Aorta (tissue), 5 donors: ENCODE measurements around the gene MBL2. TPM values are rescaled to one million over a fixed set of nuclear protein-coding genes. Genes with fewer than 3 reads are reported as not detected.
A peak's percentile ranks its signal among the peaks of the same experiment; 100 is the strongest.

Experiments
- ATAC-seq: fragments of 200-7000 bp; cut with Tn5 transposase; one replicate; pipeline ENCODE4 v1.9.1; 2022; ENCODE audit warnings: moderate library complexity; ENCODE audit not compliant: low FRiP score
- DNase-seq, 2 donors: peaks; one replicate each; pipeline ENCODE4 v3.0.0-alpha.2; 2020
- H3K27ac ChIP-seq, 2 donors: one replicate each; pipeline ENCODE4 v1.5.1; 2013; ENCODE audit warnings: low read length in 2 of 2, mild to moderate bottlenecking in 2 of 2, moderate library complexity in 2 of 2, control low read depth in 1 of 2, inconsistent platforms in 1 of 2, low read depth in 1 of 2
- H3K27me3 ChIP-seq, 2 donors: one replicate each; pipeline ENCODE4 v1.6.1; 2013; ENCODE audit warnings: control low read depth in 1 of 2, low read length in 1 of 2, mild to moderate bottlenecking in 1 of 2, moderate library complexity in 1 of 2; ENCODE audit not compliant: insufficient read depth in 2 of 2, control insufficient read depth in 1 of 2
- H3K36me3 ChIP-seq, 2 donors: one replicate each; pipeline ENCODE4 v1.6.1; 2013; ENCODE audit warnings: control low read depth in 1 of 2, low read length in 1 of 2, mild to moderate bottlenecking in 1 of 2; ENCODE audit not compliant: insufficient read depth in 2 of 2, control insufficient read depth in 1 of 2
- H3K4me1 ChIP-seq, 2 donors: one replicate each; pipeline ENCODE4 v1.6.1; 2013; ENCODE audit warnings: low read length in 2 of 2, control low read depth in 1 of 2, mild to moderate bottlenecking in 1 of 2, moderate library complexity in 1 of 2; ENCODE audit not compliant: insufficient read depth in 2 of 2, control insufficient read depth in 1 of 2
- H3K4me3 ChIP-seq, 2 donors: one replicate each; pipeline ENCODE4 v1.5.1; 2013; ENCODE audit warnings: low read length in 2 of 2, control low read depth in 1 of 2, mild to moderate bottlenecking in 1 of 2
- H3K9me3 ChIP-seq: one replicate; pipeline ENCODE4 v1.6.1; 2013; ENCODE audit warnings: mild to moderate bottlenecking, low read length; ENCODE audit not compliant: control insufficient read depth
- WGBS, 2 donors: extraction: QIAGEN DNeasy Blood & Tissue Kit; methylation state at CpG; one replicate each; pipeline ENCODE4 v1.1.7; 2013; 5-methylcytosine and 5-hydroxymethylcytosine counted together
- intact Hi-C, 2 donors: fragments of 100-400 bp; cut with DNase I; formaldehyde crosslinking; loops; one replicate each; pipeline versions ENCODE4 v1.14.2 to v1.15.0; 2022
- polyA plus RNA-seq, 2 donors: library from polyadenylated mRNA; stranded (reverse); fragments of 200-250 nt; gene quantifications; one replicate each; pipeline ENCODE4 v1.2.3, GENCODE V29; 2013
- total RNA-seq, 2 donors: library from RNA; stranded (reverse); fragmentation: NEBNext Ultra II Directional; extraction: Animal tissue kit (Norgen Biotek cat#: 25700); gene quantifications; one replicate each; pipeline ENCODE4 v1.2.1, GENCODE V29; 2021
- donor health status: healthy with polysubstance abuse.
- donor health status: Bipolar disorder and iron deficiency.
- donor health status: DM: no; HTN: no; CAD: no.
- donor health status: DM: no; HTN: no; CAD: no.
- donor health status: DM: yes; HTN: yes; CAD: no.

MBL2 gene
- total and polyA plus RNA-seq, 4 donors: not detected

- DNase-seq (no peak), ATAC-seq (peak; percentile 8)
- H3K27me3 ChIP-seq: no peaks in the 10 kb centered on the region
- intact Hi-C loops: no loop called here
- no peak overlapping the region for H3K4me3 ChIP-seq
- H3K27ac ChIP-seq: no peak overlapping the region
- H3K9me3 ChIP-seq: no peaks in the 10 kb centered on the region
- WGBS, 2 donors: 62 to 72% methylated on average over 3 of the region's 3 CpGs
- no peaks in the 10 kb centered on the region for H3K36me3 ChIP-seq
- H3K4me1 ChIP-seq: no peaks in the 10 kb centered on the region
Measured at GRCh38 chr10:52759154-52759553, 13.4 kb downstream of the MBL2 start.

- Histone ChIP-seq H3K9me3 (no peaks in the 10 kb centered on the region), H3K27ac (no peak overlapping the region), H3K4me3 (no peak overlapping the region), H3K27me3 (no peaks in the 10 kb centered on the region), H3K36me3 (no peaks in the 10 kb centered on the region), H3K4me1 (no peaks in the 10 kb centered on the region)
- DNase-seq: no peak
- no peak for ATAC-seq
- WGBS, 2 donors: 89 to 95% methylated on average over 2 of the region's 2 CpGs
- intact Hi-C loops: no loop called here
Measured at GRCh38 chr10:52758406-52758805, 14.2 kb downstream of the MBL2 start.

- DNase-seq (no peak), ATAC-seq (no peak)
- H3K4me1 ChIP-seq: no peaks in the 10 kb centered on the region
- no peak overlapping the region for H3K27ac ChIP-seq
- no peaks in the 10 kb centered on the region for H3K9me3 ChIP-seq
- no peaks in the 10 kb centered on the region for H3K27me3 ChIP-seq
- no peaks in the 10 kb centered on the region for H3K36me3 ChIP-seq
- WGBS, 2 donors: 9 to 12% methylated on average over 6 of the region's 6 CpGs
- no peak overlapping the region for H3K4me3 ChIP-seq
- intact Hi-C loops: no loop called here
Measured at GRCh38 chr10:52757773-52758172, 14.8 kb downstream of the MBL2 start.

DNA sequence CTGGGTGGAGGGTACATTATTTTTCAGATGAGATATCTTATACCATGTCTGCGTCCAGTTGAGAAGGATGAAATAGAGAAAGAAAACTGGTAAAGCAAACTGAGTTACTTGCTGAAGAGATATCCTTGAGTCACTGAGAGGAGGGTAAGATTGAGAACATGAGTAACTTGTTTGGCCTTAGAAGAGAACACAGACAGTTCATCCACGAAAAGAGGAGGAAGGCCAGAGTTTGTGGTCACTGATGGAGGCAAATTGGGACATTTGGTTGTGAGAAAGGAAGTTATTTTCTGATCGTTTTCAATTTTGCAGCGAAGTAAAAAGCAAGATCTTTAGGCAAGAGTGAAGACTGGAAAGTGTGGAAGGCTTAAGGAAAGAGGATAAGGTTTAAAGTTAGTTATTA is 15.6 kb downstream of the MBL2 start:
- intact Hi-C loops: no loop called here
- 81 to 82% methylated on average over 4 of the region's 4 CpGs for WGBS, 2 donors
- Histone ChIP-seq H3K36me3 (no peaks in the 10 kb centered on the region), H3K4me1 (no peaks in the 10 kb centered on the region), H3K9me3 (peaks cover under 1% of the 10 kb centered on the region), H3K4me3 (no peak overlapping the region), H3K27ac (no peak overlapping the region), H3K27me3 (no peaks in the 10 kb centered on the region)
- no peak for DNase-seq
- no peak for ATAC-seq

DNA sequence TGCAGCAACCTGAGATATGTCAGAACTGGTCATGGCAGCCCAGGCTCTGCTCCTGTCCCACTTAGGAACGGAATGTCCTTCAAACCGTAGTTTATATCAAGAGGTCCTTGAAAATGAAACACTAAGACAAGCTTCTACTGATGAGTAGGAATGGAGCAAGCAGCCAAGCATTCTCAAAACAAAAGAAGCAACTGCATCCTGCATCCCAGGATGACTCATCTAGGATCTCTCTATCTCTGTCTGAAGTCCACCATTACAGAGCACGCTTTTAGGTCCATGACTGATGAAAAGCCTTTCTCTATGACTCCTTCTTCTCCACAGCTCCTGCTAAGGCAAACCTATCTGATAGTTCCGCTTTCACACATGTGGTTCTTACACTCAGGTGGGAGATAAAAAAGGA is 16.3 kb downstream of the MBL2 start:
- H3K27me3 ChIP-seq: no peaks in the 10 kb centered on the region
- no peaks in the 10 kb centered on the region for H3K36me3 ChIP-seq
- WGBS, 2 donors: 94 to 95% methylated on average over 4 of the region's 4 CpGs
- DNase-seq (no peak), ATAC-seq (no peak)
- H3K4me1 ChIP-seq: no peaks in the 10 kb centered on the region
- H3K27ac ChIP-seq: no peak overlapping the region
- H3K9me3 ChIP-seq: peaks cover 2% of the 10 kb centered on the region
- H3K4me3 ChIP-seq: no peak overlapping the region
- intact Hi-C loops: no loop called here

- Histone ChIP-seq H3K36me3 (no peaks in the 10 kb centered on the region), H3K27me3 (no peaks in the 10 kb centered on the region), H3K4me3 (no peak overlapping the region), H3K9me3 (peaks cover 2% of the 10 kb centered on the region), H3K27ac (no peak overlapping the region), H3K4me1 (no peaks in the 10 kb centered on the region)
- DNase-seq: no peak
- WGBS, 2 donors: 92 to 94% methylated on average over 5 of the region's 5 CpGs
- intact Hi-C loops: no loop called here
- no peak for ATAC-seq
Measured at GRCh38 chr10:52755297-52756062, 17.1 kb downstream of the MBL2 start.

- WGBS, 2 donors: 93 to 97% methylated on average over 3 of the region's 3 CpGs
- no peaks in the 10 kb centered on the region for H3K36me3 ChIP-seq
- H3K4me3 ChIP-seq: no peak overlapping the region
- H3K27me3 ChIP-seq: no peaks in the 10 kb centered on the region
- DNase-seq (no peak), ATAC-seq (no peak)
- H3K4me1 ChIP-seq: no peaks in the 10 kb centered on the region
- peaks cover 2% of the 10 kb centered on the region for H3K9me3 ChIP-seq
- intact Hi-C loops: no loop called here
- no peak overlapping the region for H3K27ac ChIP-seq
Measured at GRCh38 chr10:52752801-52753445, 19.7 kb downstream of the MBL2 start.

DNA sequence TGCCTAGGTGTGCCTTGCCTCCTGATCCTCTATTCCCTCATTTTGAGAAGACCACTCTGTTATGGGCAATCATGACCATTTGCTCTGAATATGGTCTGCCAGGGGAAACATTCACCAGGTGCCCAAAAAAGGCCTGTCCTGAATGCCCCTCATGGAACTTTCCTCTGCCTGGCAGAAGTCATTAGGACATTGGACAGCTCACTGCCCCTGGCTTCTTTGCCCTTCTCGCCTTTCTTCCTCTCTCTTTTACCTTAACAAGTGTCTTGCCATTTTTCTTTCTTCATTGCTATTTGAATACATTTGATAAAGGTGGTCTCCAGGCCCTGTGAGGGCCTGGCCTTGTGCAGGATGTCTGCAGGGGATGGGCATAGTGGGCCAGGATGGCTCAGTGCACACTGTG is 20.3 kb downstream of the MBL2 start:
- no peaks in the 10 kb centered on the region for H3K36me3 ChIP-seq
- DNase-seq (no peak), ATAC-seq (no peak)
- peaks cover 2% of the 10 kb centered on the region for H3K9me3 ChIP-seq
- no peaks in the 10 kb centered on the region for H3K27me3 ChIP-seq
- 76 to 78% methylated on average over 1 of the region's 1 CpG for WGBS, 2 donors
- no peak overlapping the region for H3K27ac ChIP-seq
- intact Hi-C loops: no loop called here
- H3K4me3 ChIP-seq: no peak overlapping the region
- no peaks in the 10 kb centered on the region for H3K4me1 ChIP-seq

- no peaks in the 10 kb centered on the region for H3K27me3 ChIP-seq
- no peak overlapping the region for H3K27ac ChIP-seq
- DNase-seq: no peak
- 94 to 98% methylated on average over 2 of the region's 2 CpGs for whole genome bisulfite sequencing, 2 donors
- H3K4me3 ChIP-seq: no peak overlapping the region
- ATAC-seq: no peak
- intact Hi-C loops: no loop called here
- no peaks in the 10 kb centered on the region for H3K36me3 ChIP-seq
- peaks cover 2% of the 10 kb centered on the region for H3K9me3 ChIP-seq
- H3K4me1 ChIP-seq: no peaks in the 10 kb centered on the region
Measured at GRCh38 chr10:52751337-52751736, 21.2 kb downstream of the MBL2 start.
